Ovary (tissue), 9 donors: ENCODE measurements around the gene CNOT6. TPM values are rescaled to one million over a fixed set of nuclear protein-coding genes. Genes with fewer than 3 reads are reported as not detected.

Experiments used
- DNase-seq, 5 donors: peaks; one replicate each; pipeline ENCODE4 v3.0.0-alpha.2; 2019 to 2020
- H3K27ac ChIP-seq, 2 donors: fragments of 200-600 bp; one replicate each; pipeline versions ENCODE4 v1.5.1 to v1.8.0; 2019 to 2022
- H3K27me3 ChIP-seq: fragments of 200-600 bp; one replicate; pipeline ENCODE4 v1.8.0; 2022
- H3K36me3 ChIP-seq: fragments of 200-600 bp; sonication (generic); one replicate; pipeline ENCODE4 v1.5.1; 2019
- H3K4me1 ChIP-seq: one replicate; pipeline ENCODE4 v1.8.1; 2013; ENCODE audit warnings: mild to moderate bottlenecking, moderate library complexity; ENCODE audit not compliant: insufficient read depth
- H3K4me3 ChIP-seq: fragments of 200-600 bp; sonication (generic); one replicate; pipeline ENCODE4 v1.5.1; 2017
- H3K9me3 ChIP-seq, 2 donors: fragments of 200-600 bp in 1 of 2; sonication (generic) in 1 of 2; one replicate each; pipeline versions ENCODE4 v1.5.1 to v1.8.1; 2013 to 2019; ENCODE audit warnings: mild to moderate bottlenecking in 1 of 2, moderate library complexity in 1 of 2
- CTCF ChIP-seq, 3 donors: fragments of 450-650 bp in 2 of 3; fragments of 200-600 bp in 1 of 3; IDR thresholded peaks; one replicate each; pipeline versions ENCODE4 v1.5.1 to v1.8.0; 2016 to 2022; ENCODE audit warnings: antibody characterized with exemption in 3 of 3, mild to moderate bottlenecking in 1 of 3
- EP300 ChIP-seq: sonication (generic); formaldehyde crosslinking; IDR thresholded peaks from one replicate; pipeline ENCODE4 v1.6.1; 2017; ENCODE audit warnings: antibody characterized with exemption
- POLR2A ChIP-seq: fragments of 450-650 bp; IDR thresholded peaks from one replicate; pipeline ENCODE4 v1.6.1; 2017; ENCODE audit warnings: antibody characterized with exemption, mild to moderate bottlenecking, moderate library complexity
- WGBS, 3 donors: extraction: QIAGEN DNeasy Blood & Tissue Kit in 1 of 3; methylation state at CpG; one replicate each; pipeline versions ENCODE4 v1.1.5 to v1.1.7; 2013 to 2017; 5-methylcytosine and 5-hydroxymethylcytosine counted together
- intact Hi-C, 4 donors: fragments of 100-400 bp; cut with DNase I; formaldehyde crosslinking; loops; one replicate each; pipeline versions ENCODE4 v1.11.0 to v1.15.1; 2022 to 2023
- polyA plus RNA-seq, 2 donors: library from polyadenylated mRNA; stranded (reverse); fragments of 200-250 nt in 1 of 2; fragments of 350-450 nt in 1 of 2; fragmentation: Illumina TruSeq in 1 of 2; extraction: RNeasy Lipid Tissue Mini Kit (QIAGEN cat#74804) in 1 of 2; gene quantifications; one replicate each; pipeline ENCODE4 v1.2.3, GENCODE V29; 2013 to 2014
- total RNA-seq, 7 donors: library from RNA; depleted of rRNA in 2 of 7; stranded (reverse); fragments of >200 nt in 2 of 7; fragmentation: NEBNext Ultra II Directional in 3 of 7; extraction: Animal tissue kit (Norgen Biotek cat#: 25700) in 3 of 7; gene quantifications; one replicate each; pipeline versions ENCODE4 v1.1.0 to v1.2.4, GENCODE V29; 2016 to 2023
- donor health status: DM: no; HTN: no; CAD: no; lungs with moderate emphysema.
- donor health status: DM: no; HTN: no; CAD: no.
- donor health status: Bipolar disorder and iron deficiency.
- donor health status: DM: yes; HTN: yes; CAD: no.
- donor health status: DM: no; HTN: no; CAD: no.
- donor health status: DM: yes; HTN: yes; CAD: no.

Gene CNOT6
- total and polyA plus RNA-seq, 9 donors = 10.3 to 24.9 (median 16.4) TPM

- Histone ChIP-seq H3K4me3 (no peak overlapping the region), H3K36me3 (no peaks in the 10 kb centered on the region), H3K27ac (no peak overlapping the region), H3K4me1 (no peaks in the 10 kb centered on the region), H3K9me3 (no peaks in the 10 kb centered on the region), H3K27me3 (no peaks in the 10 kb centered on the region)
- DNase-seq = no peak
- intact Hi-C loops = no loop called here
- TF ChIP-seq POLR2A (no peak), EP300 (no peak), CTCF (IDR thresholded peaks at IDR 0.05) (no peak)
- WGBS, 3 donors = 74 to 80% (median 75%) methylated on average over 10 of the region's 10 CpGs
These were observed 131.1 kb downstream of the CNOT6 start for GRCh38 chr5:180625125-180625790.

- Histone ChIP-seq H3K27me3 (no peaks in the 10 kb centered on the region), H3K9me3 (no peaks in the 10 kb centered on the region), H3K36me3 (no peaks in the 10 kb centered on the region), H3K27ac (no peak overlapping the region), H3K4me1 (no peaks in the 10 kb centered on the region), H3K4me3 (no peak overlapping the region)
- WGBS, 3 donors = 83 to 88% (median 87%) methylated on average over 25 of the region's 25 CpGs
- TF ChIP-seq CTCF (IDR thresholded peaks at IDR 0.05) = no peak
- no peak for TF ChIP-seq POLR2A
- no peak for TF ChIP-seq EP300
- DNase-seq = no peak
- intact Hi-C loops = no loop called here
These were observed 131.8 kb downstream of the CNOT6 start for GRCh38 chr5:180625791-180626660.

- 67 to 75% (median 72%) methylated on average over 13 to 15 of the region's 15 CpGs for WGBS, 3 donors
- no peak for DNase-seq
- TF ChIP-seq CTCF (IDR thresholded peaks at IDR 0.05) (no peak), POLR2A (no peak), EP300 (no peak)
These were observed 132.6 kb downstream of the CNOT6 start for GRCh38 chr5:180626661-180627385.

GRCh38 chr5:180627386-180628120 is 133.4 kb downstream of the CNOT6 start:
- no peak for DNase-seq
- Histone ChIP-seq H3K4me1 (no peaks in the 10 kb centered on the region), H3K27me3 (no peaks in the 10 kb centered on the region), H3K4me3 (no peak overlapping the region), H3K9me3 (no peaks in the 10 kb centered on the region), H3K36me3 (no peaks in the 10 kb centered on the region), H3K27ac (no peak overlapping the region)
- no peak for TF ChIP-seq CTCF (IDR thresholded peaks at IDR 0.05)
- 81 to 83% (median 83%) methylated on average over 10 to 12 of the region's 12 CpGs for WGBS, 3 donors
- intact Hi-C loops = no loop called here

More at GRCh38 chr5:180626661-180627385, 132.6 kb downstream of the CNOT6 start:
- no peak overlapping the region for H3K4me3 ChIP-seq
- H3K27me3 ChIP-seq = no peaks in the 10 kb centered on the region
- no peaks in the 10 kb centered on the region for H3K9me3 ChIP-seq
- H3K4me1 ChIP-seq = no peaks in the 10 kb centered on the region
- H3K27ac ChIP-seq = no peak overlapping the region
- H3K36me3 ChIP-seq = no peaks in the 10 kb centered on the region
- intact Hi-C loops = no loop called here
